Mucosa of rectum (tissue), 2 donors: ENCODE data around the gene DNAJC8.

Experiments
- H3K27ac ChIP-seq, 2 donors: one replicate each; pipeline ENCODE4 v1.7.0; 2013; ENCODE audit warnings: inconsistent platforms in 2 of 2, low read depth in 2 of 2, low read length in 2 of 2
- H3K27me3 ChIP-seq, 2 donors: one replicate each; pipeline ENCODE4 v1.7.0; 2013; ENCODE audit warnings: low read length in 2 of 2; ENCODE audit not compliant: control insufficient read depth in 2 of 2, insufficient read depth in 2 of 2
- H3K36me3 ChIP-seq, 2 donors: one replicate each; pipeline ENCODE4 v1.7.0; 2013; ENCODE audit warnings: low read length in 2 of 2; ENCODE audit not compliant: control insufficient read depth in 2 of 2, insufficient read depth in 2 of 2
- H3K4me1 ChIP-seq, 2 donors: one replicate each; pipeline ENCODE4 v1.7.0; 2013; ENCODE audit warnings: low read length in 2 of 2, mild to moderate bottlenecking in 1 of 2; ENCODE audit not compliant: control insufficient read depth in 2 of 2, insufficient read depth in 2 of 2
- H3K4me3 ChIP-seq, 2 donors: one replicate each; pipeline ENCODE4 v1.7.0; 2013; ENCODE audit warnings: low read length in 2 of 2
- H3K9ac ChIP-seq, 2 donors: one replicate each; pipeline ENCODE4 v1.7.0; 2013; ENCODE audit warnings: low read length in 2 of 2, low read depth in 1 of 2, mild to moderate bottlenecking in 1 of 2
- H3K9me3 ChIP-seq, 2 donors: one replicate each; pipeline ENCODE4 v1.7.0; 2013; ENCODE audit warnings: low read length in 2 of 2; ENCODE audit not compliant: control insufficient read depth in 2 of 2
- donor health status: healthy.
- donor health status: Normal muscosa, but diverticular disease.

The DNAJC8 gene

GRCh38 chr1:28256197-28256827 lies 23.5 kb upstream of the DNAJC8 start:
- no peaks in the 10 kb centered on the region for H3K9me3 ChIP-seq
- H3K4me1 ChIP-seq, result peaks cover 11 to 13% of the 10 kb centered on the region in 2 donors
- H3K27me3 ChIP-seq, result no peaks in the 10 kb centered on the region

GRCh38 chr1:28249866-28250295 lies 17.1 kb upstream of the DNAJC8 start:
- Histone ChIP-seq H3K27ac (no peak overlapping the region), H3K36me3 (no peaks in the 10 kb centered on the region), H3K27me3 (no peaks in the 10 kb centered on the region), H3K9ac (no peak overlapping the region), H3K4me1 (peaks cover 26 to 33% of the 10 kb centered on the region in 2 donors), H3K4me3 (no peak overlapping the region), H3K9me3 (no peaks in the 10 kb centered on the region)

More at GRCh38 chr1:28256197-28256827, 23.5 kb upstream of the DNAJC8 start:
- H3K4me3 ChIP-seq, result no peak overlapping the region
- no peak overlapping the region for H3K9ac ChIP-seq
- H3K36me3 ChIP-seq, result no peaks in the 10 kb centered on the region
- H3K27ac ChIP-seq, result no peak overlapping the region

- peaks cover 33 to 40% of the 10 kb centered on the region in 2 donors for H3K4me1 ChIP-seq
- peak overlapping the region; percentile 81 to 84 for H3K27ac ChIP-seq
- no peaks in the 10 kb centered on the region for H3K9me3 ChIP-seq
- H3K36me3 ChIP-seq, result no peaks in the 10 kb centered on the region
- H3K9ac ChIP-seq, result peak overlapping the region; percentile 4 to 49
- H3K27me3 ChIP-seq, result no peaks in the 10 kb centered on the region
- H3K4me3 ChIP-seq, result peak overlapping the region; percentile 20 to 43
Measured at GRCh38 chr1:28249013-28249865, 16.4 kb upstream of the DNAJC8 start.

- Histone ChIP-seq H3K36me3 (no peaks in the 10 kb centered on the region), H3K9me3 (no peaks in the 10 kb centered on the region), H3K4me3 (peak overlapping the region; percentile 20 to 43), H3K4me1 (peaks cover 37 to 47% of the 10 kb centered on the region in 2 donors), H3K9ac (peak overlapping the region; percentile 49 to 78), H3K27me3 (no peaks in the 10 kb centered on the region), H3K27ac (peak overlapping the region; percentile 81 to 84)
Measured at GRCh38 chr1:28248273-28249012, 15.6 kb upstream of the DNAJC8 start.

GRCh38 chr1:28247612-28248272 lies 14.9 kb upstream of the DNAJC8 start:
- Histone ChIP-seq H3K27me3 (no peaks in the 10 kb centered on the region), H3K4me1 (peaks cover 44 to 54% of the 10 kb centered on the region in 2 donors), H3K9me3 (no peaks in the 10 kb centered on the region), H3K27ac (peak overlapping the region; percentile 81 to 84), H3K36me3 (no peaks in the 10 kb centered on the region), H3K4me3 (peak overlapping the region; percentile 56 to 60), H3K9ac (peak overlapping the region; percentile 49 to 78)

- Histone ChIP-seq H3K27ac (peak overlapping the region; percentile 81 to 82), H3K27me3 (no peaks in the 10 kb centered on the region), H3K9ac (peak overlapping the region; percentile 35 to 66), H3K4me1 (peaks cover 44 to 55% of the 10 kb centered on the region in 2 donors), H3K4me3 (peak overlapping the region; percentile 67 to 78), H3K9me3 (no peaks in the 10 kb centered on the region), H3K36me3 (no peaks in the 10 kb centered on the region)
Measured at GRCh38 chr1:28246427-28246832, 13.6 kb upstream of the DNAJC8 start.

GRCh38 chr1:28244549-28245251 lies 11.9 kb upstream of the DNAJC8 start:
- no peaks in the 10 kb centered on the region for H3K36me3 ChIP-seq
- no peaks in the 10 kb centered on the region for H3K27me3 ChIP-seq
- H3K9ac ChIP-seq, result peak overlapping the region; percentile 36 to 43
- peak overlapping the region; percentile 76 to 77 for H3K27ac ChIP-seq
- no peak overlapping the region for H3K4me3 ChIP-seq
- H3K4me1 ChIP-seq, result peaks cover 42 to 52% of the 10 kb centered on the region in 2 donors
- H3K9me3 ChIP-seq, result no peaks in the 10 kb centered on the region

GRCh38 chr1:28243685-28244311 lies 11.0 kb upstream of the DNAJC8 start:
- Histone ChIP-seq H3K27me3 (no peaks in the 10 kb centered on the region), H3K36me3 (peaks cover 0 to 2% of the 10 kb centered on the region in 2 donors), H3K9ac (peak overlapping the region in 1 of 2 donors; percentile 43), H3K27ac (peak overlapping the region; percentile 76 to 77), H3K4me3 (no peak overlapping the region), H3K4me1 (peaks cover 34 to 43% of the 10 kb centered on the region in 2 donors), H3K9me3 (no peaks in the 10 kb centered on the region)
